GM12878 (cell line): ENCODE results near the gene FEM1B. TPM values are rescaled to one million over a fixed set of nuclear protein-coding genes. Genes with fewer than 3 reads are reported as not detected.

ENCODE experiments used
- CTCF ChIP-seq, 3 experiments: IDR thresholded peaks in 2 of 3; conservative IDR thresholded peaks in 1 of 3; 2 replicates each; pipeline ENCODE4 v1.5.1; 2011; ENCODE audit warnings: low read depth in 3 of 3, low read length in 3 of 3, mild to moderate bottlenecking in 3 of 3, control low read depth in 2 of 3, moderate library complexity in 2 of 3, inconsistent platforms in 1 of 3, mixed read lengths in 1 of 3; ENCODE audit not compliant: control insufficient read depth in 2 of 3, insufficient read depth in 1 of 3; ENCODE audit errors: extremely low read depth in 1 of 3
- ESRRA ChIP-seq: IDR thresholded peaks from 2 replicates; pipeline ENCODE4 v1.6.1; 2012; ENCODE audit warnings: mild to moderate bottlenecking, low read length, improper control_type of control experiment
- HDAC6 ChIP-seq: fragments of 200-600 bp; sonication (generic); IDR thresholded peaks from one replicate; pipeline ENCODE4 v1.8.0; 2017; ENCODE audit warnings: antibody characterized with exemption; ENCODE audit not compliant: unreplicated experiment
- IRF4 ChIP-seq: IDR thresholded peaks from 2 replicates; pipeline ENCODE4 v1.6.1; 2011; ENCODE audit warnings: low read depth, low read length
- LARP7 ChIP-seq: fragments of 450-650 bp; IDR thresholded peaks from 2 replicates; pipeline ENCODE4 v1.6.1; 2017; ENCODE audit warnings: mild to moderate bottlenecking
- MEF2B ChIP-seq: fragments of 450-650 bp; IDR thresholded peaks from 2 replicates; pipeline ENCODE4 v1.6.1; 2018; ENCODE audit warnings: mild to moderate bottlenecking, moderate library complexity; ENCODE audit not compliant: partially characterized antibody, poor library complexity, severe bottlenecking
- MYB ChIP-seq: fragments of 150-350 bp; IDR thresholded peaks from 2 replicates; pipeline ENCODE4 v1.6.1; 2014; ENCODE audit warnings: mild to moderate bottlenecking, low read depth, low read length, borderline replicate concordance
- NR2F1 ChIP-seq: fragments of 450-650 bp; conservative IDR thresholded peaks from 2 replicates; pipeline ENCODE4 v1.6.1; 2017; ENCODE audit warnings: mild to moderate bottlenecking
- RAD51 ChIP-seq: fragments of 450-650 bp; IDR thresholded peaks from 2 replicates; pipeline ENCODE4 v1.6.1; 2016; ENCODE audit warnings: moderate library complexity, mild to moderate bottlenecking, inconsistent platforms
- SMC3 ChIP-seq: IDR thresholded peaks from 2 replicates; pipeline ENCODE4 v1.6.1; 2011; ENCODE audit warnings: low read length, improper control_type of control experiment, borderline replicate concordance
- ZNF687 ChIP-seq: fragments of 450-650 bp; IDR thresholded peaks from 2 replicates; pipeline ENCODE4 v1.6.1; 2017; ENCODE audit warnings: mild to moderate bottlenecking, moderate library complexity
- polyA plus RNA-seq, 11 experiments: library from polyadenylated mRNA; depleted of rRNA in 4 of 11; unstranded in 6 of 11; stranded (reverse) in 5 of 11; fragments of >200 nt; fragmentation: Nextera tagmentation in 4 of 11; fragmentation: Illumina TruSeq in 1 of 11; extraction: Ambion mirVana in 4 of 11; extraction: Trizol in 1 of 11; gene quantifications; 1 replicate in 1 of 11; 2 replicates in 10 of 11; pipeline versions ENCODE4 v1.2.1 to v1.2.3, GENCODE V29; 2011 to 2016; ENCODE audit warnings: inconsistent platforms in 2 of 11, missing spikeins in 2 of 11, low read depth in 1 of 11
- total RNA-seq, 4 experiments: library from RNA; depleted of rRNA in 3 of 4; stranded (reverse); fragments of >200 nt in 3 of 4; fragmentation: Illumina TruSeq in 1 of 4; extraction: Trizol in 1 of 4; gene quantifications; 2 replicates each; pipeline versions ENCODE4 v1.2.1 to v1.2.3, GENCODE V29; 2013 to 2021

The FEM1B gene
- total and polyA plus RNA-seq, 10 of the 15 experiments (the other 5 are each of a cell fraction or from before 2014, with no cell fraction given) = 5.5 to 61.1 (median 18.2) TPM

- no peak for TF ChIP-seq CTCF (IDR thresholded peaks at IDR 0.05 in 2 of 3, conservative IDR thresholded peaks at IDR 0.05 in 1 of 3; ENCODE audit: control insufficient read depth in 2 of 3, extremely low read depth in 1 of 3, insufficient read depth in 1 of 3, low read depth in 3 of 3, low read length in 3 of 3)
- peak; percentile 98 for TF ChIP-seq LARP7
- peak; percentile 97 for TF ChIP-seq RAD51
- TF ChIP-seq ZNF687 = peak; percentile 92
- TF ChIP-seq ESRRA = no peak
- TF ChIP-seq MYB = no peak
- TF ChIP-seq HDAC6 = peak; percentile 21
- no peak for TF ChIP-seq SMC3
- peak; percentile 90 for TF ChIP-seq MEF2B
- TF ChIP-seq NR2F1 = peak; percentile 88
- no peak for TF ChIP-seq IRF4
Observed at GRCh38 chr15:68229386-68230156, 48.0 kb upstream of the FEM1B start, which contains the start of gene CLN6 (continued).
